Measurements from ENCODE around the gene BTBD10.

Gene BTBD10

DNA sequence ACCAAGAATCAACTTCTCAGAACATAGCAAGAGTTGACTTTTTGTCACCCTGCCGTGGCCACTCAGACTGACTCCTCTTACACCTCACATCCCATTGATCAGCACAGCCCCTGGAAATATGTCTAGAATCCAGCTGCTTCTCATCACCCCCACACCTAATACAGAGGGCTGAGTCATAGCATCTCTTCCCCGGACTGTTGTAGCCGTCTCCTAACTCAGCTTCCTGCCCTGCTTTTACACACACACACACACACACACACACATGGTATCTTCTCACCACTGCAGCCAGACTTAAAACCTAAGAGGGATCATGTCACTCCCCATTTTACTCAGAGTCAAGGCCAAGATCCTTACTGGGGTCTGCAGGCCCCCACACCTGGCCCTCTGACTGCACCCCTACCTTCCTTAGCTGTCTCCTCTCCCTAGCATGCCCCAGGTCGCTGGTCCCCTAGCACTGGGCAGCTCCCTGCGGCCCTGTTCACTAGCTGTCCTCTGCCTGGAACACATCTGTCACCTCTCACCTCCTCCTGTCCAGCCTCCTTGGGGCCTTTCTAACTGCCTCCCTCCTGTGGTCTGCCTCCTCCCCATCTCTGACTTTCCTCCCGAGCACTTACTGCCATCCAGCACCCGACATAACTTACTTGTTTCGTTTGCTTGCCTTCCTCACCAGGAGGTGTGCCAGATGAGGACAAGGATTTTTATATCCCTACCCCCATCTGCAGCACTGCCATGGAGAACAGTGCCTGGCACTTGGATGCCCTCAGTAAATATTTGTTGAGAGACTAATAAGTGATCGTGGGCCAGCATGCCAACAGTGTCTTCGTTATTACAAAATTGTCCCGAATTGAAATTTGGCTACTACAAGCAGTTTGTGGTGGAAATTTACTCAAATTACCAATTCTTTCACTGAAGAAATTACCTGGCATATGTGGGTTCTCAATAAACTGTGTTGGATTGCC is 123.5 kb downstream of the BTBD10 start:
- DNase-seq (ENCODE audit: low read depth in 2 of 2): no peak

DNA sequence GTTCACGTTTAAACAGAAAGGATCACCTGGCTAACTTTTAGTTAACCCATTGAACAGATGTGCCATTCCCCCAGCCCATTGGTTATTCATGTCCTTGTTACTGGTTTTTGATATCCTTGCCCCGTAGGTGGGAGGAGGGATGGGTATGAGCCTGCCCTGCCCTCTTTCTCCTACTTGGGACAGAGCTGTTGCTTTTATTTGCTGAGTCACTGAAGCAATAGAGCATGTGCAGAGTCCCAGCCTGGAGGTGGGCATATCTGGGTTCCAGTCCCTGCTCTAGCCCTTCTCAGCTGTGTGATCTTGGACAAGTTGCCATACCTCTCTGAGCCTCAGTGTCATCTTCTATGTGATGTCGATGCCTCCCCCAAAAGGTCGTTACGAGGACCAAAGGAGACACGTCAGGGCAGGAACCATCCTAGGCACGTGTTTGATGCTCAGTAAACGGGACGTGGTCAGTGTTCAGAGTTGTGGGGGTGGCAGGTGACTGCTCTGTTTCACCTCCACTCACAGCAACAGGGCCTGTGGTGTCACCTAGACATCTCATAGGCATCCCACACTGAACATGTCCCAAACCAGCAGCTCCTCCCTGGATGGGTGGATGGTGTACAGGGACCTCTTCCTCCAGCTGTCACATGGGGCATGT is 124.5 kb downstream of the BTBD10 start:
- DNase-seq (ENCODE audit: low read depth in 2 of 2): no peak

DNA sequence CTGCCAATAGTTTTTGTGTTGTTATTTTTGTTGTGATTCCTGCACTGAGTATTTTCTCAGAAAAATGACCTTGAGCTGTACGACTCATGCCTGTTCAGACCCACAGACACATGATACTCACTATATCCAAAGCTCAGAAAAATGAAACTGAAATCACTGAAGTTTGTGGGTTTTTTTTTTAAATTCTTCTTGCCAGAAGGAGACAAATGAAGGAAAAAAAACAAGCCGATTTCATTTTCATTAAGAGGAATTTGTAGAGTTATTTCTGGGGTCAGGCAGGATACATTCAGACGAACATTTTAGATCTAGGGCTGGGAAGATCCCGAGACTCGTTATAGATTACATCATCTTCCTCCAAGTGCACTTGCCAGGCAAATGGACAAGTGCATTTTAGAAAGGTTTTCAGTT is 125.0 kb downstream of the BTBD10 start:
- no peak for DNase-seq (ENCODE audit: low read depth in 2 of 2)

All from stimulated activated CD8-positive, alpha-beta memory T cell treated with anti-CD3 and anti-CD28 coated beads, Interleukin-2, amount 100 ng/mL, for 48 hours (primary cell).